Fibroblast of the aortic adventitia (primary cell): ENCODE data around the gene MOBP. TPM values are rescaled to one million over a fixed set of nuclear protein-coding genes. Genes with fewer than 3 reads are reported as not detected.
"Not testable (repeated sequence)": the region's sequence is repeated elsewhere in the genome, so short reads cannot be mapped to it uniquely, and the experiment has no call there.

Experiments
- DNase-seq: peaks from one replicate; pipeline ENCODE4 v3.0.0-alpha.2; 2010; ENCODE audit warnings: low read depth
- H3K4me3 ChIP-seq: 2 replicates; pipeline ENCODE4 v1.5.1; 2011; ENCODE audit warnings: low read depth, mild to moderate bottlenecking, control low read depth, low read length, moderate library complexity
- total RNA-seq: library from RNA; depleted of rRNA; stranded (reverse); fragments of >200 nt; gene quantifications from 2 replicates; pipeline ENCODE4 v1.2.3, GENCODE V29; 2012; ENCODE audit warnings: low replicate concordance
- TF ChIP-seq, protein P1 (sequence below): IDR thresholded peaks from 2 replicates; pipeline ENCODE4 v1.5.1; 2011; ENCODE audit warnings: mild to moderate bottlenecking, low read length, control low read depth, inconsistent platforms; ENCODE audit not compliant: insufficient read depth

MOBP gene, protein sequence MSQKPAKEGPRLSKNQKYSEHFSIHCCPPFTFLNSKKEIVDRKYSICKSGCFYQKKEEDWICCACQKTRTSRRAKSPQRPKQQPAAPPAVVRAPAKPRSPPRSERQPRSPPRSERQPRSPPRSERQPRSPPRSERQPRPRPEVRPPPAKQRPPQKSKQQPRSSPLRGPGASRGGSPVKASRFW
- total RNA-seq, result not detected in 2 replicates

DNA sequence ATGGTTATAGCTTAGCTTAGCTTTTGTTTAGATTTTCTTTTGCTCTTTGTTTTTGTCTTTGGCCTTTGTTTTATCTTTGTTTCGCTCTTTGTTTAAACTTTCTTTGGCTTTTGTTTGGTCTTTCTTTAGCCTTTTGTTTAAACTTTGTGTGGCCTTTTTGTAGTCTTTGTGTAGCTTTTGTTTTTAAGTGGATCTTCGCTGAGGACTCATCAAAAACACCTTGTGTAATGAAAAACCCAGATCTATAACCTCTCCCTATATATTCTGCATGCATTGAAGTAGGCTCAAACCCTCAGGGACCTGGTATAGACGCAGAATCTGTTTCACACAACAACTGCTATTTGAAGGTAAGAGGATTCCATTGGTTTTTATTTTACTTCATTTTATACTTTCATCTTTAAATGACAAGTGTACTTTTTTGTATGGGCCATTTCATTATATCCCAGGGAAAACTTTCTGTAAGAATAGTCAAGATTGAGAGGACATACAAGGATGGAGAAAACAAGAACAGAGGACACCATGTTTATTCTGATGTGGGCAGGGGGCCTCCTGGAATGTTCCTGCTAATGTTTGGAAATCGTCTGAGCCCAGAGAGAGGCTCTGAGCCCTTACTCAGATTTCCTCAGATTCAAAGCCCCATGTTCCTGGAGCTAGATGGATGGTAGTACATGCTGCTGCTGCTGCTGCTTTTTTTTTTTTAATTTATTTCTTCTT is at the start of gene MOBP:
TSS of gene MOBP (plus strand) at position 287 of the 714 bp plus-strand sequence. CDS start 34,390 bp downstream, outside the sequence.
- H3K4me3 ChIP-seq, result no peak within 1 kb of the TSS
- DNase-seq, result no peak
- TF ChIP-seq, protein P1, sequence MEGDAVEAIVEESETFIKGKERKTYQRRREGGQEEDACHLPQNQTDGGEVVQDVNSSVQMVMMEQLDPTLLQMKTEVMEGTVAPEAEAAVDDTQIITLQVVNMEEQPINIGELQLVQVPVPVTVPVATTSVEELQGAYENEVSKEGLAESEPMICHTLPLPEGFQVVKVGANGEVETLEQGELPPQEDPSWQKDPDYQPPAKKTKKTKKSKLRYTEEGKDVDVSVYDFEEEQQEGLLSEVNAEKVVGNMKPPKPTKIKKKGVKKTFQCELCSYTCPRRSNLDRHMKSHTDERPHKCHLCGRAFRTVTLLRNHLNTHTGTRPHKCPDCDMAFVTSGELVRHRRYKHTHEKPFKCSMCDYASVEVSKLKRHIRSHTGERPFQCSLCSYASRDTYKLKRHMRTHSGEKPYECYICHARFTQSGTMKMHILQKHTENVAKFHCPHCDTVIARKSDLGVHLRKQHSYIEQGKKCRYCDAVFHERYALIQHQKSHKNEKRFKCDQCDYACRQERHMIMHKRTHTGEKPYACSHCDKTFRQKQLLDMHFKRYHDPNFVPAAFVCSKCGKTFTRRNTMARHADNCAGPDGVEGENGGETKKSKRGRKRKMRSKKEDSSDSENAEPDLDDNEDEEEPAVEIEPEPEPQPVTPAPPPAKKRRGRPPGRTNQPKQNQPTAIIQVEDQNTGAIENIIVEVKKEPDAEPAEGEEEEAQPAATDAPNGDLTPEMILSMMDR, result no peak

DNA sequence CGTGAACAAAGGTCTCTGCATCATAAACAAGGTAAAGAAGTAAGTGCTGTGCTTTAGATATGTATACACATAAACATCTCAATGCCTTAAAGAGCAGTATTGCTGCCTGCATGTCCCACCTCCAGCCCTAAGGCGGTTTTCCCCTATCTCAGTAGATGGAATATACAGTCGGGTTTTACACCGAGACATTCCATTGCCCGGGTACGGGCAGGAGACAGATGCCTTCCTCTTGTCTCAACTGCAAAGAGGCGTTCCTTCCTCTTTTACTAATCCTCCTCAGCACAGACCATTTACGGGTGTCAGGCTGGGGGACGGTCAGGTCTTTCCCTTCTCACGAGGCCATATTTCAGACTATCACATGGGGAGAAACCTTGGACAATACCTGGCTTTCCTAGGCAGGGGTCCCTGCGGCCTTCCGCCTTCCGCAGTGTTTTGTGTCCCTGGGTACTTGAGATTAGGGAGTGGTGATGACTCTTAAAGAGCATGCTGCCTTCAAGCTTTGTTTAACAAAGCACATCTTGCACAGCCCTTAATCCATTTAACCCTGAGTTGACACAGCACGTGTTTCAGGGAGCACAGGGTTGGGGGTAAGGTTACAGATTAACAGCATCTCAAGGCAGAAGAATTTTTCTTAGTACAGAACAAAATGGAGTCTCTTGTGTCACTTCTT is 48.8 kb upstream of the MOBP start:
- not testable (repeated sequence) for H3K4me3 ChIP-seq, DNase-seq

DNA sequence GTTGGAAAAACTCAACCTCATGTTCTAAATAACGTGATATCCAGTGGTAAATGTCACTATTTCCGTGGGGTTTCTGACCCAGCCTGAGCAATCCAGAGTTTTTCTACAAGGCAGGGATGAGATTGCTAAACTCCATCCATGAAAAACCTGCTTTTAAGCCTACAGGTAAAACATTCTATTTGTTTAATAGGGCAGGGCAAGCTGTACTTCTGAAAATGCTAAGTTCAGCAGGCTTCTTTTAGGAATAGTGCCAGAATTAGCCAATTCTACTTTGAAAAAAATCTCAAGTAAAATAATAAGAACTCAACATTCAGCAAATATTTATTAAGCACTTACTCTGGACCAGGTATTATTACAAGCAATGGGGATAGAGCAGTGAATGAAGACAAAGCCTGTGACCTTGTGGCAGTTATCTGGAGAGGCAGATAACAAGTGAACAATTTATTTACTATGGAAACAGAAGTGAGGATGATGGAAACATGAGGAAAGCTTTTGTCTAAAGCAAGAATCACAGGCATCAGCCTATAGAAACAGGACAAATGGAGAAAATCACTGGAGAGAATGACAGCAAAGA is 47.7 kb upstream of the MOBP start:
- TF ChIP-seq, protein P1, result no peak
- no peak overlapping the region for H3K4me3 ChIP-seq

DNA sequence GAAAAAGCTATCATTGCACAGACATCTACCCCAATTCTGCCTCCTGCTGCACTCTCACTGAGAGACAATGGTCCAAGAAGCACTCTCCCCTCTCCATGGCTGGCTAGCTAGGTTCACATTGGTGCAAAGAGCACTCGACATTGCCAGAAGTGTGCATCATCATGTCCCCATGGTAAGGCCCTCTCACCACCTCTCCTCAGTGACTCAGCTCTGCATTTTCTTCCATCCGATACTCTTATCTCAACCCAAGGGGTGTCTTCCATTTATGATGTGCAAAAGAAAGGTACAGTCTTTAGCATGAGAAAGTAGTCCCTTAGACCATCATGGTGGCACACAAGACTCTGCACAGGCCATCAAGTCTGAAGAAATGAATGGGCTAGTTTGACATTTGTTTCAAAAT is 46.9 kb upstream of the MOBP start:
- no peak for DNase-seq
- H3K4me3 ChIP-seq, result no peak overlapping the region
- TF ChIP-seq, protein P1, result no peak

More for the DNA sequence above, 47.7 kb upstream of the MOBP start:
- DNase-seq, result no peak

DNA sequence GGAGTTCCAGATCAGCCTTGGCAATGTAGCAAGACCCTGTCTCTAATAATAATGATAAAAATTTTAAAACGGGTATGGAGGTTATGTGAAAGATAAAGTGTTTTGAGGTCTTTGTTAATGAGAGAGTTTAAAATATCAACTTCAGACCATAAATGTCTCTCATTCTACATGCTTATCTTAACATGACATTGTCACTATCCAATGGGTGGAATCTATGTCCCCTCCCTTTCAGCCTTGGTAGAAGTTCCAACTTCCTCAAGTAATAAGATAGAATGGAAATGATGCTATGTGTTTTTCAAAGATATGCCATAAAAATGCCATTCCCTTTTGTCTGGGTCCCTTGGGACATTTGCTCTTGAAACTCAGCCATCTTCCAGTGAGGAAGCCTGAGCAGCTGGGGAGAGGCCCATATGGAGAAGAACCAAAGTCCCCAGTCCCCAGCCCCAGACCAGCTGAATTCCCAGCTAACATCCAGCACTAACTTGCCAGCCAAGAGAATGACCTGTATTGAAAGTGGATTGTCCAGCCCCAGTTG is 44.0 kb upstream of the MOBP start:
- DNase-seq, result no peak
- no peak overlapping the region for H3K4me3 ChIP-seq
- TF ChIP-seq, protein P1, result no peak

DNA sequence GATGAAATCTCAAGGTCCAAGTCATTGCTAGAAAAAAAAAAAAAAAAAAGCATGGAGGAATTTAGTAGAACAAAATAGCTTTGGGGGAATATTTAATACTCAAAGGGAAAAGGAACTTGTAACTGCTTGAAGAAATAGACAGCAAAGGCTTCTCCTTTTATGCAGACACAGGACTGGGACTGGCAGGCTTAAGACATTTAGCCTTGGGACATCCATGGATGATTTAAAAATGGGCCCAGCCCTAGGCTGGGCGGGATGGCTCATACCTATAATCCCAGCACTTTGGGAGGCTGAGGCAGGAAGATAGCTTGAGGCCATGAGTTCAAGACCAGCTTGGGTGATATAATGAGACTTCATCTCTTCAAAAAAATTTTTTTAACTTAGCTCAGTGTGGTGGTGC is 41.2 kb upstream of the MOBP start:
- DNase-seq, result no peak
- H3K4me3 ChIP-seq, result no peak overlapping the region
- TF ChIP-seq, protein P1, result no peak

DNA sequence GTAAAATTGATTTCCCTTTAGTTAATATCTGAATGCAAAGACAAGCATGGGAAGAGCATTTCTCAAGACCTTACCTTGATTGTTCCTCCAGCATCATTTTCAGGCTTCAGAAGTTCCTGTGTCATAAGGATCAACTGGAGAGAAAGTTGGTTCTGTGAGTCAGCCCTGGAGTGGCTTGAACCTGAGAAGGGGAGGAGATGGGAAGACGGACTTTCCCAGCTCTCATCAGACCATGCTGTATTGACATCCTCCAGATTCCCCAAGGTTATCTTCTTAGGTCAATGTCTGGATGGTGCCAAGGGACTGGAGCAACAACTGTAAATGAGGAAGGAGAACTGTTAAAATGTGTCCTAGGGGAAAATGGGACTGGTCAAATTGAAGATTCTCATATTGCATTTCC is 40.0 kb upstream of the MOBP start:
- no peak for DNase-seq
- TF ChIP-seq, protein P1, result no peak
- no peak overlapping the region for H3K4me3 ChIP-seq
